Measurements from ENCODE around the gene PLD5.
"Not testable (repeated sequence)": the region's sequence is repeated elsewhere in the genome, so short reads cannot be mapped to it uniquely, and the experiment has no call there.

The PLD5 gene

GRCh38 chr1:242477944-242478343, 46.6 kb downstream of the PLD5 start:
- no peaks in the 10 kb centered on the region for H3K36me3 ChIP-seq (ENCODE audit: insufficient read depth, low read length)
- H3K4me3 ChIP-seq (ENCODE audit: low read length), result no peak overlapping the region
- H3K4me1 ChIP-seq (ENCODE audit: control insufficient read depth, insufficient read depth, low read length), result no peaks in the 10 kb centered on the region
- H3K27me3 ChIP-seq (ENCODE audit: control insufficient read depth, insufficient read depth, low read length), result no peaks in the 10 kb centered on the region
- no peak overlapping the region for H3K9ac ChIP-seq (ENCODE audit: low read depth, low read length)
- no peaks in the 10 kb centered on the region for H3K9me3 ChIP-seq (replicated peaks; ENCODE audit: low read length)
- H3K4me2 ChIP-seq (ENCODE audit: low read length), result no peak overlapping the region

- no peaks in the 10 kb centered on the region for H3K36me3 ChIP-seq (ENCODE audit: insufficient read depth, low read length)
- no peak overlapping the region for H3K9ac ChIP-seq (ENCODE audit: low read depth, low read length)
- H3K4me2 ChIP-seq (ENCODE audit: low read length), result no peak overlapping the region
- H3K9me3 ChIP-seq (replicated peaks; ENCODE audit: low read length), result no peaks in the 10 kb centered on the region
- H3K4me3 ChIP-seq (ENCODE audit: low read length), result no peak overlapping the region
- no peaks in the 10 kb centered on the region for H3K27me3 ChIP-seq (ENCODE audit: control insufficient read depth, insufficient read depth, low read length)
- H3K4me1 ChIP-seq (ENCODE audit: control insufficient read depth, insufficient read depth, low read length), result no peaks in the 10 kb centered on the region
These were observed 53.7 kb downstream of the PLD5 start for GRCh38 chr1:242470774-242471173.

- Histone ChIP-seq H3K36me3 (ENCODE audit: insufficient read depth, low read length) (no peaks in the 10 kb centered on the region), H3K4me3 (ENCODE audit: low read length) (no peak overlapping the region), H3K9me3 (replicated peaks; ENCODE audit: low read length) (no peaks in the 10 kb centered on the region), H3K27me3 (ENCODE audit: control insufficient read depth, insufficient read depth, low read length) (no peaks in the 10 kb centered on the region), H3K9ac (ENCODE audit: low read depth, low read length) (no peak overlapping the region), H3K4me1 (ENCODE audit: control insufficient read depth, insufficient read depth, low read length) (no peaks in the 10 kb centered on the region), H3K4me2 (ENCODE audit: low read length) (no peak overlapping the region)
These were observed 55.7 kb downstream of the PLD5 start for GRCh38 chr1:242468784-242469183.

- H3K9ac ChIP-seq (ENCODE audit: low read depth, low read length), result no peak overlapping the region
- no peaks in the 10 kb centered on the region for H3K27me3 ChIP-seq (ENCODE audit: control insufficient read depth, insufficient read depth, low read length)
- H3K4me1 ChIP-seq (ENCODE audit: control insufficient read depth, insufficient read depth, low read length), result no peaks in the 10 kb centered on the region
- H3K36me3 ChIP-seq (ENCODE audit: insufficient read depth, low read length), result no peaks in the 10 kb centered on the region
- H3K4me2 ChIP-seq (ENCODE audit: low read length), result no peak overlapping the region
- no peak overlapping the region for H3K4me3 ChIP-seq (ENCODE audit: low read length)
- no peaks in the 10 kb centered on the region for H3K9me3 ChIP-seq (replicated peaks; ENCODE audit: low read length)
These were observed 56.8 kb downstream of the PLD5 start for GRCh38 chr1:242467556-242468145.

- no peaks in the 10 kb centered on the region for H3K9me3 ChIP-seq (replicated peaks; ENCODE audit: low read length)
- H3K9ac ChIP-seq (ENCODE audit: low read depth, low read length), result no peak overlapping the region
- H3K36me3 ChIP-seq (ENCODE audit: insufficient read depth, low read length), result no peaks in the 10 kb centered on the region
- no peak overlapping the region for H3K4me3 ChIP-seq (ENCODE audit: low read length)
- H3K4me2 ChIP-seq (ENCODE audit: low read length), result no peak overlapping the region
- H3K27me3 ChIP-seq (ENCODE audit: control insufficient read depth, insufficient read depth, low read length), result no peaks in the 10 kb centered on the region
- no peaks in the 10 kb centered on the region for H3K4me1 ChIP-seq (ENCODE audit: control insufficient read depth, insufficient read depth, low read length)
These were observed 61.6 kb downstream of the PLD5 start for GRCh38 chr1:242462867-242463266.

- H3K36me3 ChIP-seq (ENCODE audit: insufficient read depth, low read length); H3K9me3 ChIP-seq (replicated peaks; ENCODE audit: low read length); H3K4me1 ChIP-seq (ENCODE audit: control insufficient read depth, insufficient read depth, low read length): not testable (repeated sequence)
These were observed 64.8 kb downstream of the PLD5 start for GRCh38 chr1:242459740-242460139.

GRCh38 chr1:242456726-242457269, 67.7 kb downstream of the PLD5 start:
- H3K4me2 ChIP-seq (ENCODE audit: low read length), result no peak overlapping the region

More at GRCh38 chr1:242459740-242460139, 64.8 kb downstream of the PLD5 start:
- H3K27me3 ChIP-seq (ENCODE audit: control insufficient read depth, insufficient read depth, low read length); H3K4me2 ChIP-seq (ENCODE audit: low read length); H3K9ac ChIP-seq (ENCODE audit: low read depth, low read length); H3K4me3 ChIP-seq (ENCODE audit: low read length): not testable (repeated sequence)

GRCh38 chr1:242455052-242455361, 69.5 kb downstream of the PLD5 start:
- H3K4me2 ChIP-seq (ENCODE audit: low read length), result no peak overlapping the region
- H3K27me3 ChIP-seq (ENCODE audit: control insufficient read depth, insufficient read depth, low read length), result peaks cover 7% of the 10 kb centered on the region
- no peak overlapping the region for H3K9ac ChIP-seq (ENCODE audit: low read depth, low read length)
- no peaks in the 10 kb centered on the region for H3K9me3 ChIP-seq (replicated peaks; ENCODE audit: low read length)
- H3K4me3 ChIP-seq (ENCODE audit: low read length), result no peak overlapping the region
- no peaks in the 10 kb centered on the region for H3K36me3 ChIP-seq (ENCODE audit: insufficient read depth, low read length)
- H3K4me1 ChIP-seq (ENCODE audit: control insufficient read depth, insufficient read depth, low read length), result no peaks in the 10 kb centered on the region

More at GRCh38 chr1:242456726-242457269, 67.7 kb downstream of the PLD5 start:
- Histone ChIP-seq H3K27me3 (ENCODE audit: control insufficient read depth, insufficient read depth, low read length) (peaks cover 7% of the 10 kb centered on the region), H3K4me3 (ENCODE audit: low read length) (no peak overlapping the region), H3K36me3 (ENCODE audit: insufficient read depth, low read length) (no peaks in the 10 kb centered on the region), H3K4me1 (ENCODE audit: control insufficient read depth, insufficient read depth, low read length) (no peaks in the 10 kb centered on the region), H3K9ac (ENCODE audit: low read depth, low read length) (no peak overlapping the region), H3K9me3 (replicated peaks; ENCODE audit: low read length) (no peaks in the 10 kb centered on the region)

GRCh38 chr1:242454262-242455051, 70.0 kb downstream of the PLD5 start:
- no peaks in the 10 kb centered on the region for H3K9me3 ChIP-seq (replicated peaks; ENCODE audit: low read length)
- H3K4me2 ChIP-seq (ENCODE audit: low read length), result peak overlapping the region; percentile 51
- H3K4me1 ChIP-seq (ENCODE audit: control insufficient read depth, insufficient read depth, low read length), result no peaks in the 10 kb centered on the region
- no peaks in the 10 kb centered on the region for H3K36me3 ChIP-seq (ENCODE audit: insufficient read depth, low read length)
- H3K27me3 ChIP-seq (ENCODE audit: control insufficient read depth, insufficient read depth, low read length), result peaks cover 7% of the 10 kb centered on the region
- H3K9ac ChIP-seq (ENCODE audit: low read depth, low read length), result no peak overlapping the region
- peak overlapping the region; percentile 40 for H3K4me3 ChIP-seq (ENCODE audit: low read length)

GRCh38 chr1:242452573-242452972, 71.9 kb downstream of the PLD5 start:
- peaks cover 8% of the 10 kb centered on the region for H3K27me3 ChIP-seq (ENCODE audit: control insufficient read depth, insufficient read depth, low read length)

GRCh38 chr1:242449661-242450060, 74.8 kb downstream of the PLD5 start:
- H3K9ac ChIP-seq (ENCODE audit: low read depth, low read length), result no peak overlapping the region
- no peaks in the 10 kb centered on the region for H3K9me3 ChIP-seq (replicated peaks; ENCODE audit: low read length)
- peaks cover 2% of the 10 kb centered on the region for H3K27me3 ChIP-seq (ENCODE audit: control insufficient read depth, insufficient read depth, low read length)
- H3K4me2 ChIP-seq (ENCODE audit: low read length), result no peak overlapping the region
- H3K4me3 ChIP-seq (ENCODE audit: low read length), result no peak overlapping the region
- no peaks in the 10 kb centered on the region for H3K36me3 ChIP-seq (ENCODE audit: insufficient read depth, low read length)
- no peaks in the 10 kb centered on the region for H3K4me1 ChIP-seq (ENCODE audit: control insufficient read depth, insufficient read depth, low read length)

More at GRCh38 chr1:242452573-242452972, 71.9 kb downstream of the PLD5 start:
- Histone ChIP-seq H3K9me3 (replicated peaks; ENCODE audit: low read length) (no peaks in the 10 kb centered on the region), H3K36me3 (ENCODE audit: insufficient read depth, low read length) (no peaks in the 10 kb centered on the region), H3K4me3 (ENCODE audit: low read length) (no peak overlapping the region), H3K9ac (ENCODE audit: low read depth, low read length) (no peak overlapping the region), H3K4me2 (ENCODE audit: low read length) (no peak overlapping the region), H3K4me1 (ENCODE audit: control insufficient read depth, insufficient read depth, low read length) (no peaks in the 10 kb centered on the region)
